Breast epithelium (tissue), 3 donors: ENCODE measurements around the gene NECAP2.
"Not testable (repeated sequence)": the region's sequence is repeated elsewhere in the genome, so short reads cannot be mapped to it uniquely, and the experiment has no call there.

Experiments
- POLR2A ChIP-seq: fragments of 450-650 bp; IDR thresholded peaks from one replicate; pipeline ENCODE4 v1.6.1; 2016; ENCODE audit warnings: antibody characterized with exemption, mild to moderate bottlenecking, moderate library complexity
- POLR2AphosphoS5 ChIP-seq, 3 donors: sonication (generic); formaldehyde crosslinking; IDR thresholded peaks; one replicate each; pipeline ENCODE4 v1.6.1; 2017; ENCODE audit warnings: antibody characterized with exemption in 3 of 3
- TF ChIP-seq, protein P1 (sequence below), 3 donors: fragments of 450-650 bp; IDR thresholded peaks; one replicate each; pipeline ENCODE4 v1.5.1; 2016 to 2017; ENCODE audit warnings: antibody characterized with exemption in 3 of 3, mild to moderate bottlenecking in 3 of 3, moderate library complexity in 3 of 3

GRCh38 chr1:16492937-16493336 lies 52.4 kb downstream of the NECAP2 start:
- TF ChIP-seq POLR2A; POLR2AphosphoS5 (IDR thresholded peaks at IDR 0.05): not testable (repeated sequence)
- TF ChIP-seq, protein P1, sequence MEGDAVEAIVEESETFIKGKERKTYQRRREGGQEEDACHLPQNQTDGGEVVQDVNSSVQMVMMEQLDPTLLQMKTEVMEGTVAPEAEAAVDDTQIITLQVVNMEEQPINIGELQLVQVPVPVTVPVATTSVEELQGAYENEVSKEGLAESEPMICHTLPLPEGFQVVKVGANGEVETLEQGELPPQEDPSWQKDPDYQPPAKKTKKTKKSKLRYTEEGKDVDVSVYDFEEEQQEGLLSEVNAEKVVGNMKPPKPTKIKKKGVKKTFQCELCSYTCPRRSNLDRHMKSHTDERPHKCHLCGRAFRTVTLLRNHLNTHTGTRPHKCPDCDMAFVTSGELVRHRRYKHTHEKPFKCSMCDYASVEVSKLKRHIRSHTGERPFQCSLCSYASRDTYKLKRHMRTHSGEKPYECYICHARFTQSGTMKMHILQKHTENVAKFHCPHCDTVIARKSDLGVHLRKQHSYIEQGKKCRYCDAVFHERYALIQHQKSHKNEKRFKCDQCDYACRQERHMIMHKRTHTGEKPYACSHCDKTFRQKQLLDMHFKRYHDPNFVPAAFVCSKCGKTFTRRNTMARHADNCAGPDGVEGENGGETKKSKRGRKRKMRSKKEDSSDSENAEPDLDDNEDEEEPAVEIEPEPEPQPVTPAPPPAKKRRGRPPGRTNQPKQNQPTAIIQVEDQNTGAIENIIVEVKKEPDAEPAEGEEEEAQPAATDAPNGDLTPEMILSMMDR (IDR thresholded peaks at IDR 0.05): not testable (repeated sequence)
